NCI-H69 (cell line): ENCODE measurements around the gene CIAO3.
A peak's percentile ranks its signal among the peaks of the same experiment; 100 is the strongest.

Experiments used
- DNase-seq: peaks from one replicate; lab custom pipeline; 2025; lab: John Stamatoyannopoulos, UW

The CIAO3 gene

GRCh38 chr16:734981-735881, 5.6 kb downstream of the CIAO3 start:
- no peak for DNase-seq

- DNase-seq = no peak
Measured at GRCh38 chr16:734208-734980, 6.4 kb downstream of the CIAO3 start.

DNA sequence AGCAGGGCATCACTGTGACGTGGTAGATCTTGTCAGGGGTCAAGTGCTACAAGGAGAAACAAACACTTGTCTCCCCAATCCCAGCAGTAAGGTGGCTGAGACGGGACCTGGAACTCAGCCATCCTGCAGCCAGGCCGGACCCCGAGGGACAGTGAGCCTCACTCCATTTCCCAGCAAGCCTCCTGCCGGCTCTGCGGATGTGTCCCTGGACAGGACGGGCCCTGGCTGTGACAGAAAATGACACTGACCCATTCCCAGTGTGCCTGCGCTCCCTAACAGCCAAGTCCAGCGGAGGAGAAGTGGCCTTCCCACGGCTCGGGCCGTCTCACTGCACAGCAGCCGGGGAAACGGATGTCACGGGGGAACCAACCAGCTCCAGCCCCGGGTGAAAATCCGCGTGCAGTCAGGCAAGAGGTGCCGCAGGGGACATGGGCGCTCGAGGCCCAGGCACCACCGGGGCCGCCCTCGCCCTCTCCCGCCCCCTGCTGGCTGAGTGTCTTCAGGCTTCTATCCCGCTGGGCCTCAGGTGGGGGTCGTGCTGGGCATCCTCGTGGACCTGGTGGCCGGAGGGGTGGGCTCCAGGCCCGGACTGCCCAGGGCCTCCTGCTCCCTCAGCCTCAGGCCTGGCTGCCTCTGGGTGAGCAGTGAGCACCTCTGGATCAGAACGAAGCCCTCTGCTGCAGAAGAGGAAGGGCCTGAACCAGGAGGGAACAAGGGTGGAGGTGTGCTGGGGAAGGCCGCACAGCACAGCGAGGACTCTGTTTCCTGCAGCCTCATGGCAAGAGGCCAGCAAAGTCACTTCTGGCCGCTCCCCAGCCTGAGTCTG, 7.2 kb downstream of the CIAO3 start:
- no peak for DNase-seq

- no peak for DNase-seq
Measured at GRCh38 chr16:732936-733335, 7.9 kb downstream of the CIAO3 start.

- no peak for DNase-seq
Measured at GRCh38 chr16:732332-732731, 8.5 kb downstream of the CIAO3 start.

- no peak for DNase-seq
Measured at GRCh38 chr16:730666-731509, 9.9 kb downstream of the CIAO3 start.

GRCh38 chr16:729768-730665, 10.8 kb downstream of the CIAO3 start:
- no peak for DNase-seq

GRCh38 chr16:728890-729744, 11.7 kb downstream of the CIAO3 start:
- DNase-seq = peak; percentile 45

DNA sequence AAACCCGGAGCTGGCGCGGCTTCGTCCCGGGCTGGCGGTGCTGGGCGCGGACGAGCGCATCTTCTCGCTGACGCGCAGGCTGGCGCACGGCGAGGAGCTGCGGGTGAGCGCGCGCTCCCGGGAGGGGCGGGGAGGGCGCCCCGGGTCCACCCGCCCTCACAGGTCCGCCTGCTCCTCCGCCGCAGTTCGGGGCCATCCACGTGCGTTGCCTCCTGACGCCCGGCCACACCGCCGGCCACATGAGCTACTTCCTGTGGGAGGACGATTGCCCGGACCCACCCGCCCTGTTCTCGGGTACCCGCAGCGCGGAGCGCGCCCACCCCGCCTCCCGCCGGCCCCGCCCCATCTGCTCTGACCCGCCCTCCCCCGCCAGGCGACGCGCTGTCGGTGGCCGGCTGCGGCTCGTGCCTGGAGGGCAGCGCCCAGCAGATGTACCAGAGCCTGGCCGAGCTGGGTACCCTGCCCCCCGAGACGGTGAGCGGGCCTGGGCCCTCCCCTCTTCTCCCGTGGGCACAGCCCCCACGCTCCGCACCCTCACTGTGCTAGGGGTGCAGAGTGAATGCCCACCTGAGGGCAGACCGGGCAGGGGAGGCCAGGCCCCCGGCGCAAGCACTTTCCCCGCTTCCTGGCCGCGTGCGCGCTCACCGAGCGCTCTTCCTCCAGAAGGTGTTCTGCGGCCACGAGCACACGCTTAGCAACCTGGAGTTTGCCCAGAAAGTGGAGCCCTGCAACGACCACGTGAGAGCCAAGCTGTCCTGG, 12.5 kb downstream of the CIAO3 start:
- peak; percentile 97 for DNase-seq

DNA sequence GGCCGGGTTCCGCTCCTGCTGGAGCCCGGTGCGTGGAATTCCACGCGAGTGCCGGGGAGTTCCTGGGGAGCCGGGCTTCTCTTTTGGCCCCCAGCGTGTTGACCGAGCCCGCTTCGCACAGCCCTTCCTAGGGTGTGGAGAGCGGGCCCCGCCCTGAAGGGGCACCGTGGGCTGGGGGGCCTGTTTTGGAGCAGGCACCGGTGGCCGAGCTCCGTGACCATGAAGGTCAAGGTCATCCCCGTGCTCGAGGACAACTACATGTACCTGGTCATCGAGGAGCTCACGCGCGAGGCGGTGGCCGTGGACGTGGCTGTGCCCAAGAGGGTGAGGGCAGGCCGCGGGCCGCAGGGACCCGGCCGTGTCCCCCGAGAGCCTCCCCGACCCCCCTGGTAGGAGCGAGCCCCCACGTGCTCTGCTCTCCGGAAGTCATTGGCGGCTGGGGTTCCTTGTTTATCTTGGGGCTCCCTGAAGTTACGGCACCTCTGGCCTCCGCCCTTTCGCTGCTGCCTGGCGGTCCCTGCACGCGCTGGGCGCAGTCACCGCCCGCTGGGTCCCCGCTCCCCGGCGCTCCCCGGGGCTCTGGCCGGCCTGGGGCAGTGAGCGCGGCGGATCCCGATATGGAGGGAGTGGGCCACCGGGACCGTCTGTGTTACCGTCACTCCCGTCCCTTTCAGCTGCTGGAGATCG, 13.4 kb downstream of the CIAO3 start:
- peak; percentile 65 for DNase-seq

GRCh38 chr16:726438-727290, 14.1 kb downstream of the CIAO3 start, which contains the start of the genes CCDC78 and HAGHL:
TSS of gene CCDC78 (minus strand) at chr16:726443. CDS start at chr16:726367, 76 bp downstream.
TSS of gene HAGHL (plus strand) at chr16:727106. CDS start at chr16:727510, 404 bp downstream.
- peak; percentile 92 for DNase-seq

- DNase-seq = no peak
Measured at GRCh38 chr16:726188-726437, 14.7 kb downstream of the CIAO3 start.

GRCh38 chr16:725463-726187, 15.2 kb downstream of the CIAO3 start:
- no peak for DNase-seq

- no peak for DNase-seq
Measured at GRCh38 chr16:725041-725376, 15.8 kb downstream of the CIAO3 start.

DNA sequence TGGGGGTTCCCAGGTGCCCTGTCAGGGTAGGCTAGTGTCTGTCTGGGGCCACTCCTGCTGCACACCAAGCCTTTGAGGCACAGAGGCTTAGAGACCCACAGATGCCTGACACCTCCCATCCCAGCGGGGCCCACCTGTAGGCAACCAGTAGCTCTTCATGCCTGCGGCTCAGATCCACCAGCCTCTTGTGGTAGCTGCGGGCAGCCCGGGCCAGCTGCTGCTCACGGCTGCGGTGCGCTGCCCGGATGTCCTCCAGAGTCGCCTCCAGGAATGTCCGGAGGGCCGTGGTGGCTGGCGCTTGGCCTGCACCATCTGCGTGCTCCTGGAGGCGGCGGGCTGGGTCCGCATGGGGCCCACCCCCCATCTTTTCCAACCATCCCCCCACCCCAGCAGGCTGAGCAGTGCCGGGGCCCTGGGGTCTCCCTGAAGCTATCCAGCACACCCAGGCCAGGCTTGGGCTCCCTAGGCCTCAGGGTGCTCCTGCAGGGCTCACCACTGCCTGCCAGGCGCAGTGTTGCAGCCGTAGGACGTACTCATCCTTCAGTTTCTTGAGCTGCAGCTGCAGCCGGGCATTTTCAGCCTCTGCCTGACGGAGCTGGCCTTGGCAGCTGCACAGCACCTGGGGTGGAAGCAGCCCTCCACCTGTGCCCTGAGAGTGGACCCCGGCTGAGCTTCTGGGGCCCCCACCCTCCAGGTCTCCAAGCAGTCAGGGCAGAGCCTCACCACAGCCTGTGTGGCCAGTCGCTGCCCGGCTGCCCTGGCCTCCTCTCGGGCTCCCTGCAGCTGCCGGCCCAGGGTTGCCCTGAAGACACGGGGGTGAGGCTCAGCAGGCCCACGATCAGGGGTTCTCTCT, 16.4 kb downstream of the CIAO3 start:
- DNase-seq = no peak

- no peak for DNase-seq
Measured at GRCh38 chr16:723695-724094, 17.1 kb downstream of the CIAO3 start.
